Fibroblast of pulmonary artery (primary cell): ENCODE measurements around the gene CRNKL1.

Experiments used
- DNase-seq: peaks from one replicate; pipeline ENCODE4 v3.0.0-alpha.2; 2010; ENCODE audit warnings: low read depth
- H3K4me3 ChIP-seq: replicated peaks from 2 replicates; pipeline ENCODE4 v1.5.1; 2011; ENCODE audit warnings: low read depth, mild to moderate bottlenecking, control low read depth, low read length, moderate library complexity
- TF ChIP-seq, protein P1 (sequence below): IDR thresholded peaks from 2 replicates; pipeline ENCODE4 v1.5.1; 2011; ENCODE audit warnings: mild to moderate bottlenecking, control low read depth, low read length, inconsistent platforms; ENCODE audit errors: missing control alignments

The CRNKL1 gene

DNA sequence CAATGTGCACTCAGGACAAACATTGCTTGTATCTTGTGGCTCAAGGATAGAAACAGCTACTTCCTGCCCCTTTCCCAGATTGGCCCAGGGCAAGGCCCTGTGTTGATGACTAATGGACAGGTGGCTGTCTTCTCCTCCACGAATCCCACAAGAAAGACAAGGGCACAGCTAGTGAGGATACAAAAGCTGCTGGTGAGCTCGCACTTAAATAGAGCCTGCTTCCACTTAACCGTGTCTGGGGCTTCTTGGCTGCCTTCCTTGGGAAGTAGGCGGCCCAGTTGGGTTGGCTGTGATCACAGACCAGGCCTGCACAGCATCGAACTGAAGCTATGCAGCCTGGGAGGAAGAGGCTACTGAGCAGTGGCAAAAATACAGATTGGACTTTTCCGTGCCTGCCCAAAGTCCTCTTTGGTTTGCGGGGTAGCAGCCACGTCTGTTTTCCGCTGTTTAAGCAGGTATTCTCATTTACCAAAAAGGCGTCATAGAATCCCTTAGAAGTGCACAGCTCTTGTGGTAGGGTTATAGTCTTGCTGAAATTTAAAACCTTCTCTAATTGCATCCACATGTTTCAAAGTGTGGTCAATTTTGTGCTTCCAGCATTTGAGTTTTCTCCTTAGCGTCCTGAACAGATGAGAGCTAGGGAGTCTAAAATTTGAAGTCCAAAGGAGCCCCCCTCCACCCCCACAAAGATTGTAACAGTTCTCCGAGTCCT, 58.2 kb downstream of the CRNKL1 start:
- DNase-seq, result peak; percentile 46
- TF ChIP-seq, protein P1, sequence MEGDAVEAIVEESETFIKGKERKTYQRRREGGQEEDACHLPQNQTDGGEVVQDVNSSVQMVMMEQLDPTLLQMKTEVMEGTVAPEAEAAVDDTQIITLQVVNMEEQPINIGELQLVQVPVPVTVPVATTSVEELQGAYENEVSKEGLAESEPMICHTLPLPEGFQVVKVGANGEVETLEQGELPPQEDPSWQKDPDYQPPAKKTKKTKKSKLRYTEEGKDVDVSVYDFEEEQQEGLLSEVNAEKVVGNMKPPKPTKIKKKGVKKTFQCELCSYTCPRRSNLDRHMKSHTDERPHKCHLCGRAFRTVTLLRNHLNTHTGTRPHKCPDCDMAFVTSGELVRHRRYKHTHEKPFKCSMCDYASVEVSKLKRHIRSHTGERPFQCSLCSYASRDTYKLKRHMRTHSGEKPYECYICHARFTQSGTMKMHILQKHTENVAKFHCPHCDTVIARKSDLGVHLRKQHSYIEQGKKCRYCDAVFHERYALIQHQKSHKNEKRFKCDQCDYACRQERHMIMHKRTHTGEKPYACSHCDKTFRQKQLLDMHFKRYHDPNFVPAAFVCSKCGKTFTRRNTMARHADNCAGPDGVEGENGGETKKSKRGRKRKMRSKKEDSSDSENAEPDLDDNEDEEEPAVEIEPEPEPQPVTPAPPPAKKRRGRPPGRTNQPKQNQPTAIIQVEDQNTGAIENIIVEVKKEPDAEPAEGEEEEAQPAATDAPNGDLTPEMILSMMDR, result no peak
- no peak overlapping the region for H3K4me3 ChIP-seq

DNA sequence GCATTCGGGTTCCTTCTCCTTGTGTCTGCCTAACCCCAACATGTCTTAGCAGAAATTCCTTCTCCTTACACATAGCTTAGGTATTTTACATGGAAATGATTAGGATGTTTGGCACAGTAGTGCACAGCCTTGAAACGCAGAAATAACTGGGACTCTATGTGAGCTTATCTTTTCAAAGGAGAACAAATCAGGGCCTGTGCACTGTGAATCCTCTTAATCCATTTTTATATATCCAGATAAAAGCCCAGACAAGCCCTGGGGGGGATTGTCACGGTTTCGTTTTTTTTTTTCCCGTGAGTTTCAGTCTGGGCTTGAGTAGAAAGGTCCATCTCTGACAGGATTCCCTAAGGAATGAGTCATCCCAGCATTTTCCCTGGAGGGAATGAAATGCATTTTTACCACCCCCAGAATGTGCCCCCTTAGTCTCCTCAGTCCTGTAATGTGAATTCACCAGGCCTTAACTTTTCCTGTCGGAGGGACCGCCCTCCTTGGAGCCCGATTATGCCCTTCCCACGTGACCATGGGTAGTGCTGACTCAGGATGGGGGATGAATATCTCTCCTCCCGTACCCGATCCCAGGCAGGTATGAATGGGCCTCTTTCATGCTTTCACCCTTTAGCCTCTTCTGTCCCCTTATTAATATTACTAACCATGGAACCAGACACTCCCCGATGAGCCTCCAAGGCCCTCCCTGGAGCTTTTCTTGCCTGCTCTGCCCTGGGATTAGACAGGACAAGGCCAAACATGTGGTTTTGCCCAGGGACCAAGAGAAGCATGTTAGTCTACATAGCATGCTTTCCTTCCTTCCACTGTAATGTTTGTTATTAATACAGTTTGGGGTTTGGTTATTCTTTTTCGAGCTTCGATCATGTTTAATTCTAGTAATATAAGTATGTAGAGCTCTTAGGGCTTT, 59.0 kb downstream of the CRNKL1 start:
- peak overlapping the region; percentile 13 for H3K4me3 ChIP-seq
- DNase-seq, result peak; percentile 91
- TF ChIP-seq, protein P1, result no peak

DNA sequence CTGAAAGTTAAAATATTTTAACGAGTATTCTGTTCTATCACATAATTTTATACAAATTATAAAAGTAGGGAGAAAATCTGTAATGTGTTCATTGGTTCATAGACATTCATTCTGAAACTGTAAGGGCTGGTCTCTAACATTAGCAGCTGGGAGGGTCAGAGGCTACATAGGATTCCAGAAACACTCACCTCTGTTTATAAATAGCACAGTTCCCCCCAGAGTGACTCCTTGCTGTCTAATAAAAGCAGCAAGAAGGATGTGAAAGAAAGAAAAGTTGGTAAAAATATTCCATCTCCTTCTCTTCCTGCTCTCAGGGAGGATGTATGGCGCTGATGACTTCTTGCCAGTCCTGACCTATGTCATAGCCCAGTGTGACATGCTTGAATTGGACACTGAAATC, 60.4 kb downstream of the CRNKL1 start:
- TF ChIP-seq, protein P1, result no peak
- no peak overlapping the region for H3K4me3 ChIP-seq
- no peak for DNase-seq

DNA sequence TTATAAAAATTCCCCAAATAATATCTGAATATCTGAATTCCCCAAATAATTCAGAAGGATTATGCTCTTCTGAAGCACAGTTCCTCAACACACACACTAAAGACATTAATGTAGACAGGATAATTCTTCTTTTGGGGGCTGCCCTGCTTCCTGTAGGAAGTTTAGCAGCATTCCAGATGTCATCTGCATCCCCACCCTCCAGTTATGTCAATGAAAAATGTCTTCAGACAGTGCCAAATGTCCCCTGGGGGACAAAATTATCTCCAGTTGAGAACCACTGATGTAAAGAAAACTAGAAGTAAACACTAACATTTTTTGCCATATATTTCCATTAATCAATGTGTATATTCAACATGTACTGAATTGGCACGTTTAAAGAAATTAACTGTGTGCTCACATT, 61.0 kb downstream of the CRNKL1 start:
- TF ChIP-seq, protein P1, result no peak
- no peak overlapping the region for H3K4me3 ChIP-seq
- no peak for DNase-seq

DNA sequence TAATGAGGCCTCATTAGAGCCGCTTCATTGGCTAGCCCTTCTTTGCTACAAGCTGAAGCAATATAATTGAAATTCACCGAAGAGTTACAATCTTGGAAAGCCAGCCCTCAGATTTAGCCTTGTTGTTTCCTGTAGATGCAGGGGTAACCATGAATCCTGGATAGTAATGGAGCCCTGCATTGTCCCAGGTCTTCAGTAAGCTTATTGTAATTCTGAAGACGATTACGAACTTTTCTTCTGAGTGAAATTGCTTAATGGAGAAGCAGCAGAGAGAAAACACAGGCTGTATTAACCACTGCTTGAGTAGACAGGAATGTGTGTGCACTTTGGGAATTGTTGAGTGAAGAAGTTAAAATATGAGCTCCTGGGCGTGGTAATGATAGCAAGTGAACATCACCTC, 61.4 kb downstream of the CRNKL1 start:
- H3K4me3 ChIP-seq, result no peak overlapping the region
- no peak for DNase-seq
- TF ChIP-seq, protein P1, result no peak

DNA sequence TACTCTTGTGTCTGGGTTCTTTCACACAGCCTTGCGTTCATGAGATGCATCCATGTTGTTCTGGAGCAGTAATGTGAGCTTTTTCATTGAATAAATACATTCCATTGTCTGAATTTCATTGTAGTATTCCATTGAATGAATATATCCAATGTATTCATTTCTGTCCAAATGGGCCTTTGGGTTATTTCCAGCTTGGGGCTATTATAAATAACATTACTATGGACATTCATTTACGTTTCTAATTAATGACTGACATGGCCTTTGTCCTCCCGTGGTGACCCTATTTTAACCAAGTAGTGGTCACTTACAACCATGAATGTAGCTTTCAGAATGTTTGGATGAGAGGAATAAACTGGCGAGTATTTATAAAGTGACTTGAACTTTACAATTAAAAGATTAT, 65.2 kb downstream of the CRNKL1 start:
- no peak overlapping the region for H3K4me3 ChIP-seq
- no peak for DNase-seq
- TF ChIP-seq, protein P1, result no peak
